ENCODE results near the gene DGCR2.
"Not testable (repeated sequence)": the region's sequence is repeated elsewhere in the genome, so short reads cannot be mapped to it uniquely, and the experiment has no call there.

DGCR2 gene

DNA sequence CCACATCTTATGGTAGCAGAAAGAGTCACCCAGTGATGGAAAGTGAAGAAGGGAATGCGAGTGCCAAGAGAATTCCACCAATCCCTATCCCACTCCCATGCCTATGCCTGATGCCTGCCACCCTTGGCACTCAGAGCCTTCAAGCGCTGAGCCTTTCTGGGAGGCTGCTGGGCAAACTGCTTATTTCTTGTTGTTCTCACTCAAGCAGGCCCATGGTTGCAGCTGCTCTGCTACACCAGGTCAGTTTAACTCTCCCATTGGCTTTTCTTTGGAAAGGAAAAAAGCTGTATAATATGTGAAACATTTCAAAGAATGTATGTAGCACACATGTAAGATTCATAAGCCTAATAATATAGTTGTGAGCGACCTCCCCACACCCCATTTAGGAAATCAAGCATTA, 41.4 kb downstream of the DGCR2 start:
- no peak for DNase-seq

DNA sequence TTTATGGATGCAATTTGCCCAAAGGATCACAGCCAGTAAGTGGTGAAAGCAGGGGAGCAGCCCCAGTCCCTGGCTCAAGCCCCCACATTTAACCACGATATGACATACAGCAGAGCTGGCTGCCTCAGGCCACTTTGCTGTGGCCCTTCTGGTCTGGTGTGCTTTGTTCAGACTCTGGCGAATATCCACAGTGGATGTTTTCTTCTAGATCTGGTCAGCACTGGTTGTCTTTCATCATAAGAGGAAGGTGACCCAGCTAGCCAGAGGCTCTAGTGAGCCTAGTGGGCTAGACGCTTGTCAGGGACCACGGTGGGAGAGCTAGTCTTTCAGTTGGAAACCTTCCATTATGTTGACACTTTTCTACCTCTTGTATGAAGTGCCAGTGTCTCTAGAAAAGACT, 42.5 kb downstream of the DGCR2 start:
- no peak for DNase-seq

GRCh38 chr22:19075404-19075803, 46.8 kb downstream of the DGCR2 start:
- DNase-seq = no peak

- not testable (repeated sequence) for DNase-seq
Measured at GRCh38 chr22:19072853-19073252, 49.4 kb downstream of the DGCR2 start.

DNA sequence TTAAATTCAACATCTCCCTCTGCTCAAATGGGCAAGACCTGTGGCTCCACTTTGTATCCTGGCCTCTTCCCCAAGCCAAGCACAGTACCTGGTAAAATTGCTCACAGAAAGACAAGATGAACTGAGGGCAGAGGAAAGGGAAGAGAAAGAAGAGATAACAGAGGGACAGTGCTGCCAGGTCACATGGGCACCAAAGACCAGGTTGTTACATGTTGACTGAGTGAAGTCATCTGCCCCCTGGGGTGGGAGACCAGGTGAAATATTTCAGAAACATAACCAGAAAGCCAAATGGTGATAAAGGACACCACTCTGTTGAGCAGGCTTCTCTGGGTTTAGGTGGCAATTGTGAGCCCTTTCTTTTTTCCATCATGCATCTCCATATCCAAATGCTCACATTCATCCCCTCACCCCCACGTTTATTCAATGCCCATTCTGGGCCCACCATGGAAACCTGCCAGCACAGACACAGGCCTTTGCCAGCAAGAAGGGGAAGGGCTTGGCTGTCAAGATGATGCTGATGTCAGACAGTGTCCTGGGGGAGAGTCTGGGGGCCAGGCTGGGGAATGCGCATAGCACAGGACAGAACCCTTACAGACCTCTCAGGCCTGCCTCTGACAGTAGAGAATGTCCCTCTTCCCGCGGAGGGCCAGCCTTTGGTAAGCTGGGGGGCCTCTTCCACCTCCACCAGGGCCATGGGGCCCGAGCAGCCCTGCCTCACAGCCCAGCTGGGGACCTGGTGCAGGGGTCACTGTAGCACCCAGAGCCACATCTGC, 51.6 kb downstream of the DGCR2 start:
- DNase-seq = no peak

DNA sequence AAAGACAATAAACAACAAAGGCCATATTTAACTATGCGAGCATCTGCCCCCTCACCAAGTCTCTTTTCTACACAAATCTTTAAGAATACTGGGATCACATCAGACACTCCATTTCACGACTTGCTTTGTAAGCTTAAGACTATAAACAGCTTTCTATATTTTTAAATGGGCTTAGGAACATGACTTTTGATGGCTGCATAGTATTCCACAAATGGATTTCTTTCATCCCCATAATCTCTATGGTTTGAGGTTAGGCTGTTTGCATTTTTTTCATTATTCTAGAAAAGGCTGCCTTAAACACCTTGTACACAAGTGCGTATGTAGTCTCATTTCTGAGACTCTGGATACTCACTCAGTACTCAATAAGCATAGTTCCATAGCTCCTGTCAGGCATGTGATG, 52.8 kb downstream of the DGCR2 start:
- no peak for DNase-seq

- DNase-seq = no peak
Measured at GRCh38 chr22:19068784-19069271, 53.4 kb downstream of the DGCR2 start.

DNA sequence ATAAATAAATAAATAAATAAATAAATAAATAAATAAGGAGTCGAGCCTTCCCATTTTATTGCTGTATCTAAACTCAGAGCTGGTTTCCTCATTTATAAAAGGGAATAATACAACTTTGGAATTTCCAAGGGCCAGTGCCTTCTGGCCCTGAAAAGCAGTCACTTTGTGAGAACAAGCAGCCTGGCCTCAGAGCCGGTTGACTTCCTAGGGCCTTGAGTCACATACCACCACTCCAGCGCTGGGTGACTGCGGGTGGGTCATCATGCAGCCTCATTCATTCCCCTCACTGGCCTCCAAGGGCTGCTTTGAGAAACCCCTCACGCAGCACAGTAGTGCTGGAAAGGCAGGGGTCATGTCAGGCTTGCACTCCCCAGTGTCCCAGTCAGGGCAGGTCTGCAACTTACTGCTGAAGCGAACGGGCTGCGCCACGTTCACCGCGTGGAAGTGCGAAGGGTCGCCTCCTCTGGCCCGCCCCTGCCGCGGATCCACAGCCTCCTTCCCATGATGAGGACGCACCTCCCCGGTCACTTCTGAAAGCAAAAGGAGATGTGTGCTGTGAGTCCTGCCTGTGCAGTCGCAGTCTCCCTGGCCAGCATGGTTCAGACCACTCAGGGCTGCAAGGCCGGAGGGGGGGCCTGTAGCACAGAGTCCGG, 54.4 kb downstream of the DGCR2 start:
- no peak for DNase-seq

GRCh38 chr22:19066531-19067271, 55.5 kb downstream of the DGCR2 start:
- DNase-seq = peak; percentile 30

DNA sequence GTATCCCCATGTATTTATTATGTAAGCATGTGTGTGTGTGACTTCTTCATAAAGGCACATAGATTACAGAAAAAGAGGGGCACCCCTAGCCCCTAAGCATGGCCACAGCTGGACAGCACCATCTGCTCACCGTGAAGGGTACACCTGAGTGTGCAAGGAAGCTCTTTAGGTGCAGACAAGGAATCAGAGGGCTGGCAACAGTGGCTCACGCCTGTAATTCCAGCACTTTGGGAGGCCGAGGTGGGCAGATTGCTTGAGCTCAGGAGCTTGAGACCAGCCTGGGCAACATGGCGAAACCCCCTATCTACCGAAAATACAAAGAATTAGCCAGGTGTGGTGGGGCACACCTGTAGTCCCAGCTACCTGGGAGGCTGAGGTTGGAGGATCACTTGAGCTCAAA, 56.3 kb downstream of the DGCR2 start:
- no peak for DNase-seq

DNA sequence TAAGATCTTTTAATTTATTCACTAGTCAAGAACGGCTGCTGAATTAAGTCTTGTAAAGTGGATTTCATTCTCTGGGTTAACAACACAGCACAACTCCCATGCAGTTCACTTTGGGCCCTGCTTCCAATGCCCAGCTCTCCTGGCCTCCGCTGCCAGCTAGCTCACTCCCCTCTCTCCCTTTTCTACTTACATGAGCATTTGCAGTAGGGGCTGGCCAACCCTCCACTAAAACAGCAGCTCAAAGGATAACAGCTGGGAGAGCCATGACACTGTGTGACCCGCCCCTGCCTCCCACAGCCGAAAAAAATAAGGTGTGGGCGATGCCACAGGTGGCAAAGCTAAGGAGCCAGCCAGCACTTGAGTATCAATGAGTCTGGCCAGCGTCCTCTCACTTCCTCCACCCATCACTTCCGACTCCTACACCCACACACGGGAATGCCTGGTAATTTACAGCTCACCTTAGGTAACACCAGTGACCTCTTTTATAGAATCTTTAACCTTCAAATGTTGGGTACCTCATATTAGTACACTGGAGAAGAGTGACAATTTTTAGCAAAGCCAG, 56.8 kb downstream of the DGCR2 start:
- no peak for DNase-seq

GRCh38 chr22:19064354-19065054, 57.7 kb downstream of the DGCR2 start:
- no peak for DNase-seq

GRCh38 chr22:19063581-19064353, 58.4 kb downstream of the DGCR2 start:
- no peak for DNase-seq

GRCh38 chr22:19062943-19063308, 59.3 kb downstream of the DGCR2 start:
- DNase-seq = no peak

GRCh38 chr22:19062139-19062942, 59.9 kb downstream of the DGCR2 start:
- DNase-seq = no peak

- no peak for DNase-seq
Measured at GRCh38 chr22:19061471-19062138, 60.6 kb downstream of the DGCR2 start.

- no peak for DNase-seq
Measured at GRCh38 chr22:19060356-19061009, 61.7 kb downstream of the DGCR2 start.

- no peak for DNase-seq
Measured at GRCh38 chr22:19059481-19060278, 62.5 kb downstream of the DGCR2 start.
